ENCODE results near the gene DENND1A. TPM values are rescaled to one million over a fixed set of nuclear protein-coding genes. Genes with fewer than 3 reads are reported as not detected.

The DENND1A gene
- total RNA-seq, 1 donor from 2014 or later = 15.4 TPM

- intact Hi-C loops (cut with DNase I) = no loop called here
- no peak for DNase-seq
- Histone ChIP-seq H3K4me1 (no peaks in the 10 kb centered on the region), H3K36me3 (no peaks in the 10 kb centered on the region), H3K9me3 (no peaks in the 10 kb centered on the region), H3K27me3 (peaks cover 45% of the 10 kb centered on the region), H3K27ac (no peak overlapping the region), H3K4me3 (no peak overlapping the region)
- TF ChIP-seq, protein P1, sequence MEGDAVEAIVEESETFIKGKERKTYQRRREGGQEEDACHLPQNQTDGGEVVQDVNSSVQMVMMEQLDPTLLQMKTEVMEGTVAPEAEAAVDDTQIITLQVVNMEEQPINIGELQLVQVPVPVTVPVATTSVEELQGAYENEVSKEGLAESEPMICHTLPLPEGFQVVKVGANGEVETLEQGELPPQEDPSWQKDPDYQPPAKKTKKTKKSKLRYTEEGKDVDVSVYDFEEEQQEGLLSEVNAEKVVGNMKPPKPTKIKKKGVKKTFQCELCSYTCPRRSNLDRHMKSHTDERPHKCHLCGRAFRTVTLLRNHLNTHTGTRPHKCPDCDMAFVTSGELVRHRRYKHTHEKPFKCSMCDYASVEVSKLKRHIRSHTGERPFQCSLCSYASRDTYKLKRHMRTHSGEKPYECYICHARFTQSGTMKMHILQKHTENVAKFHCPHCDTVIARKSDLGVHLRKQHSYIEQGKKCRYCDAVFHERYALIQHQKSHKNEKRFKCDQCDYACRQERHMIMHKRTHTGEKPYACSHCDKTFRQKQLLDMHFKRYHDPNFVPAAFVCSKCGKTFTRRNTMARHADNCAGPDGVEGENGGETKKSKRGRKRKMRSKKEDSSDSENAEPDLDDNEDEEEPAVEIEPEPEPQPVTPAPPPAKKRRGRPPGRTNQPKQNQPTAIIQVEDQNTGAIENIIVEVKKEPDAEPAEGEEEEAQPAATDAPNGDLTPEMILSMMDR (IDR thresholded peaks at IDR 0.05) = no peak
- ATAC-seq = no peak
Measured at GRCh38 chr9:123954518-123955280, 24.8 kb upstream of the DENND1A start.

DNA sequence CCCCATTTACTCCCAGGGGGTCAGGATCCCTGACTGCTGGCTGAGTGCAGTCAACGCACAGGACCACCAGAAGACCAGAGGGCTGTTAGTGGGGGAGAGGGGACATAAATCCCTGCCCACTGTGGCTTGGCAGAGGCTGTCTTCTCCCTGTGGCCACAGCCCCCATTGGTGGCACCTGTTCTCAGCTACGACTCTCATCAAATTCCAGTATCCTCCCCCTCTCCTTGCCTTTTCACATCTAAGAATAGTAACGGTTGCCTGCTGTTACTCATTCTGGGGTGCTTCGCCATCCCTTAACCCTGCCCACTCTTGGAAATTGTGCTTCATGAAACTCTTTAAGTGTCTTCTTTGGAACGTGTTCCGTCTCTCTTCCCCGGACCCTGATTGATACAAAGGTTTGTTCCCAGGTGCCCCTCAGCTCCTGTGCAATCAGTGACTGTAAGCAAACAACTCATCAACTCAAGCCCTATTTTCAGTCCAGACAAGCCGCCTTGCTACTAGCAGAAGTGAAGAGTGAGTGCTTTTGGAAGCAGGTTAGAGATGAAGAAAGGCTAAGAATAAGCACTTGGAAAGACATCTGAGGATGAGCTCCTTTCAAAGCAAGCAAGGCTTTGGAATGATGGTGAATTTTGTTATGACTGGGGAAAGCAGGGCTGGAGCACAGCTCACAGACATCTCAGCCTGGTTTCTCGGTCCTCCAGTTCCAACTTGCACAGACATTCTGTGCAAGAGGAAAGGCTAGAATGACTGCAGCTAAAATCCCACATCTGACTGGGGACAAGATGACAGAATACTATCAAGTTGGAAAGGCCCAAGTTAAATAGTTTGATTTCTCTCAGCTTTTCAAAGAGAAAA, 22.9 kb upstream of the DENND1A start:
- DNase-seq = no peak
- Histone ChIP-seq H3K4me1 (no peaks in the 10 kb centered on the region), H3K36me3 (no peaks in the 10 kb centered on the region), H3K4me3 (no peak overlapping the region), H3K27me3 (peaks cover 39% of the 10 kb centered on the region), H3K9me3 (no peaks in the 10 kb centered on the region), H3K27ac (no peak overlapping the region)
- TF ChIP-seq, protein P1 (IDR thresholded peaks at IDR 0.05) = no peak
- no peak for ATAC-seq
- intact Hi-C loops (cut with DNase I) = no loop called here

- H3K4me1 ChIP-seq = no peaks in the 10 kb centered on the region
- TF ChIP-seq, protein P1 (IDR thresholded peaks at IDR 0.05) = no peak
- no peak overlapping the region for H3K4me3 ChIP-seq
- no peak for ATAC-seq
- no peak for DNase-seq
- H3K9me3 ChIP-seq = no peaks in the 10 kb centered on the region
- H3K27me3 ChIP-seq = peaks cover 27% of the 10 kb centered on the region
- no peaks in the 10 kb centered on the region for H3K36me3 ChIP-seq
- no peak overlapping the region for H3K27ac ChIP-seq
- intact Hi-C loops (cut with DNase I) = no loop called here
Measured at GRCh38 chr9:123948286-123948685, 18.4 kb upstream of the DENND1A start.

GRCh38 chr9:123947326-123947725, 17.4 kb upstream of the DENND1A start:
- DNase-seq = no peak
- ATAC-seq = no peak
- no peaks in the 10 kb centered on the region for H3K4me1 ChIP-seq
- TF ChIP-seq, protein P1 (IDR thresholded peaks at IDR 0.05) = no peak
- H3K9me3 ChIP-seq = no peaks in the 10 kb centered on the region
- H3K36me3 ChIP-seq = no peaks in the 10 kb centered on the region
- H3K27me3 ChIP-seq = peaks cover 22% of the 10 kb centered on the region
- no peak overlapping the region for H3K4me3 ChIP-seq
- intact Hi-C loops (cut with DNase I) = no loop called here
- H3K27ac ChIP-seq = no peak overlapping the region

- no peaks in the 10 kb centered on the region for H3K4me1 ChIP-seq
- H3K9me3 ChIP-seq = no peaks in the 10 kb centered on the region
- H3K36me3 ChIP-seq = no peaks in the 10 kb centered on the region
- H3K27me3 ChIP-seq = peaks cover 25% of the 10 kb centered on the region
- no peak overlapping the region for H3K27ac ChIP-seq
- ATAC-seq (no peak), DNase-seq (no peak)
- intact Hi-C loops (cut with DNase I) = no loop called here
- no peak overlapping the region for H3K4me3 ChIP-seq
- TF ChIP-seq, protein P1 (IDR thresholded peaks at IDR 0.05) = no peak
Measured at GRCh38 chr9:123946101-123946821, 16.3 kb upstream of the DENND1A start.

Data from upper lobe of right lung (tissue), 1 donor.